Stomach (tissue), 4 donors: ENCODE measurements around the gene MXRA5.

Experiments
- POLR2A ChIP-seq, 4 donors: fragments of 450-650 bp; IDR thresholded peaks; one replicate each; pipeline ENCODE4 v1.6.1; 2016; ENCODE audit warnings: antibody characterized with exemption in 4 of 4, control low read depth in 2 of 4, mild to moderate bottlenecking in 1 of 4, moderate library complexity in 1 of 4
- TF ChIP-seq, protein P1 (sequence below), 7 experiments: fragments of 450-650 bp in 4 of 7; fragments of 200-600 bp in 3 of 7; sonication (generic) in 3 of 7; IDR thresholded peaks; one replicate each; pipeline ENCODE4 v1.5.1; 2016 to 2019; ENCODE audit warnings: antibody characterized with exemption in 7 of 7, control low read depth in 2 of 7, mild to moderate bottlenecking in 1 of 7

DNA sequence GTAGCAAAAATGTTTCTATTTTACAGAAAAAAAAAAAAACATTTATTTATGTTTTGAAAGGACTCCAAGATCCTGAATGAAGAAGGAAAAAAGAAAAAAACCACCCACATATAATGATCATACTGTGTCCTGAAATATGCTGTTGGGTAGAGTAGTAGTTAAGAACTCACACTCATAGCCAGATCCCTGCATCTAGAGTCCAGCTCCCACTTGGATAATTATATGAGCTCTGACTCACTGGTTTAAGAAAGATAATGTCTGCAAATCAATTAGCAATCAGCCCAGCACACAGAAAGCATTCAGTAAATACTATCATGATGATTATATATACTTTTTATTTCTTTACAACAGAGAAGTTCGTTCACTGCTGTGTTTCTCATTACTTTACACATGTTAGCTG lies 46.7 kb upstream of the MXRA5 start:
- no peak for TF ChIP-seq POLR2A (IDR thresholded peaks at IDR 0.05)
- TF ChIP-seq, protein P1, sequence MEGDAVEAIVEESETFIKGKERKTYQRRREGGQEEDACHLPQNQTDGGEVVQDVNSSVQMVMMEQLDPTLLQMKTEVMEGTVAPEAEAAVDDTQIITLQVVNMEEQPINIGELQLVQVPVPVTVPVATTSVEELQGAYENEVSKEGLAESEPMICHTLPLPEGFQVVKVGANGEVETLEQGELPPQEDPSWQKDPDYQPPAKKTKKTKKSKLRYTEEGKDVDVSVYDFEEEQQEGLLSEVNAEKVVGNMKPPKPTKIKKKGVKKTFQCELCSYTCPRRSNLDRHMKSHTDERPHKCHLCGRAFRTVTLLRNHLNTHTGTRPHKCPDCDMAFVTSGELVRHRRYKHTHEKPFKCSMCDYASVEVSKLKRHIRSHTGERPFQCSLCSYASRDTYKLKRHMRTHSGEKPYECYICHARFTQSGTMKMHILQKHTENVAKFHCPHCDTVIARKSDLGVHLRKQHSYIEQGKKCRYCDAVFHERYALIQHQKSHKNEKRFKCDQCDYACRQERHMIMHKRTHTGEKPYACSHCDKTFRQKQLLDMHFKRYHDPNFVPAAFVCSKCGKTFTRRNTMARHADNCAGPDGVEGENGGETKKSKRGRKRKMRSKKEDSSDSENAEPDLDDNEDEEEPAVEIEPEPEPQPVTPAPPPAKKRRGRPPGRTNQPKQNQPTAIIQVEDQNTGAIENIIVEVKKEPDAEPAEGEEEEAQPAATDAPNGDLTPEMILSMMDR (IDR thresholded peaks at IDR 0.05): no peak
